HCT116 (cell line): ENCODE data around the gene NPDC1.

Experiments
- CTCF ChIP-seq, 3 experiments: fragments of 200-600 bp in 1 of 3; sonication (generic) in 1 of 3; IDR thresholded peaks in 2 of 3; conservative IDR thresholded peaks in 1 of 3; 2 replicates each; pipeline ENCODE4 v1.5.1; 2012 to 2017; ENCODE audit warnings: low read depth in 2 of 3, low read length in 2 of 3, antibody characterized with exemption in 1 of 3, borderline replicate concordance in 1 of 3, control low read depth in 1 of 3, mild to moderate bottlenecking in 1 of 3, mixed read lengths in 1 of 3, mixed run types in 1 of 3, moderate library complexity in 1 of 3; ENCODE audit not compliant: insufficient read depth in 1 of 3
- EZH2 ChIP-seq: fragments of 200-600 bp; sonication (generic); IDR thresholded peaks from 2 replicates; pipeline ENCODE4 v1.6.1; 2017; ENCODE audit warnings: antibody characterized with exemption, mixed run types
- EZH2phosphoT487 ChIP-seq: fragments of 200-600 bp; IDR thresholded peaks from 2 replicates; pipeline ENCODE4 v1.6.1; 2018; ENCODE audit warnings: antibody characterized with exemption, borderline replicate concordance
- JUND ChIP-seq: IDR thresholded peaks from 2 replicates; pipeline ENCODE4 v1.6.1; 2012
- MAX ChIP-seq: IDR thresholded peaks from 2 replicates; pipeline ENCODE4 v1.6.1; 2012
- POLR2A ChIP-seq: IDR thresholded peaks from 2 replicates; pipeline ENCODE4 v1.7.0; 2011; ENCODE audit warnings: borderline replicate concordance; ENCODE audit not compliant: insufficient read depth, insufficient read length; ENCODE audit errors: extremely low read depth
- RAD21 ChIP-seq: IDR thresholded peaks from 2 replicates; pipeline ENCODE4 v1.6.1; 2012; ENCODE audit warnings: low read depth, mild to moderate bottlenecking
- SP1 ChIP-seq: IDR thresholded peaks from 2 replicates; pipeline ENCODE4 v1.6.1; 2012; ENCODE audit warnings: low read depth
- TCF7L2 ChIP-seq: IDR thresholded peaks from 2 replicates; pipeline ENCODE4 v1.7.0; 2011; ENCODE audit warnings: borderline replicate concordance, inconsistent platforms; ENCODE audit not compliant: insufficient read depth, insufficient read length; ENCODE audit errors: extremely low read depth
- ZNF274 ChIP-seq: fragments of 200-500 bp; sonication (Bioruptor generic); IDR thresholded peaks from 2 replicates; pipeline ENCODE4 v1.6.1; 2014; ENCODE audit warnings: mild to moderate bottlenecking, low read depth, low read length, inconsistent platforms
- TF ChIP-seq, protein P1 (sequence below): IDR thresholded peaks from 2 replicates; pipeline ENCODE4 v1.6.1; 2012

DNA sequence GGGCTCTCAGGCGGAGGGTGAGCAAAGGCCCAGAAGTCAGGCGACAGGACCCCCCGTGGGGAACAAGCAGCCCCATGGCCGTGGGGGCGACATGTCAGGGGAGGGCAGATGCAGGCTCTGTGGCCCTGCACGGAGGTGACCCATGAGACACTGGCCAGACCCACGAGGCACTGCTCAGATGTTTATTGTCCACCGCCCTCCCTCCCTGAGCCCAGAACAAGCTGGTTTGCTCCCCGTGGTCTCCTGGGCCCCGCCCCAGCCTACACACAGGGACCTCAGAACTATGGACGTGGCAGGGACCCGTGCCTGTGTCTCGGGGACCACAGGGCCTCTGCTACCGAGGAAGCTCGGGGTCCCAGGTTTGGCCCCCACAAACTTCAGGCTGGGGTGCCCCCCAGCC is 16.0 kb downstream of the NPDC1 start:
- no peak for TF ChIP-seq CTCF (IDR thresholded peaks at IDR 0.05 in 2 of 3, conservative IDR thresholded peaks at IDR 0.05 in 1 of 3; ENCODE audit: borderline replicate concordance in 1 of 3, insufficient read depth in 1 of 3, low read depth in 2 of 3, low read length in 2 of 3)
- no peak for TF ChIP-seq POLR2A
- TF ChIP-seq, protein P1, sequence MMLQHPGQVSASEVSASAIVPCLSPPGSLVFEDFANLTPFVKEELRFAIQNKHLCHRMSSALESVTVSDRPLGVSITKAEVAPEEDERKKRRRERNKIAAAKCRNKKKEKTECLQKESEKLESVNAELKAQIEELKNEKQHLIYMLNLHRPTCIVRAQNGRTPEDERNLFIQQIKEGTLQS: no peak
- no peak for TF ChIP-seq MAX
- TF ChIP-seq EZH2: no peak
- TF ChIP-seq RAD21: no peak
- no peak for TF ChIP-seq JUND
- TF ChIP-seq ZNF274: no peak
- TF ChIP-seq EZH2phosphoT487: no peak
- no peak for TF ChIP-seq SP1
- no peak for TF ChIP-seq TCF7L2
